B cell (primary cell): Measurements from ENCODE around the gene CCDC124. TPM values are rescaled to one million over a fixed set of nuclear protein-coding genes. Genes with fewer than 3 reads are reported as not detected.

Experiments used
- ATAC-seq: fragments of 200-7000 bp; cut with Tn5 transposase; one replicate; pipeline ENCODE4 v1.10.0; 2021; ENCODE audit warnings: low read depth, mild to moderate bottlenecking, moderate number of reproducible peaks, moderate library complexity
- CTCF ChIA-PET: fragments of 350-600 bp; sonication (Branson Sonifier 250); formaldehyde crosslinking; loops from one replicate; lab custom pipeline; 2021; ENCODE audit warnings: antibody characterized with exemption, inconsistent platforms; lab: Charles Lee
- POLR2A ChIA-PET: fragments of 350-600 bp; sonication (Branson Sonifier 250); formaldehyde crosslinking; loops from one replicate; lab custom pipeline; 2021; ENCODE audit warnings: antibody characterized with exemption; lab: Charles Lee
- DNase-seq: peaks from one replicate; pipeline ENCODE4 v3.0.0; 2013
- H2AFZ ChIP-seq: 2 replicates; pipeline ENCODE4 v1.6.1; 2012; ENCODE audit warnings: mild to moderate bottlenecking, low read depth, low read length; ENCODE audit not compliant: insufficient read depth, poor library complexity, severe bottlenecking
- H3K27ac ChIP-seq, 2 donors: 1 replicate in 1 of 2; 2 replicates in 1 of 2; pipeline ENCODE4 v1.5.1; 2012 to 2013; ENCODE audit warnings: low read length in 2 of 2, mild to moderate bottlenecking in 2 of 2, moderate library complexity in 1 of 2
- H3K27me3 ChIP-seq, 4 experiments: fragments of 200-600 bp in 1 of 4; sonication (generic) in 1 of 4; replicated peaks in 1 of 4; 1 replicate in 2 of 4; 2 replicates in 2 of 4; pipeline versions ENCODE4 v1.6.1 to v1.7.0; 2013 to 2016; ENCODE audit warnings: low read length in 3 of 4, mild to moderate bottlenecking in 2 of 4, mixed read lengths in 1 of 4, moderate library complexity in 1 of 4; ENCODE audit not compliant: insufficient read depth in 4 of 4, control insufficient read depth in 3 of 4; ENCODE audit errors: control extremely low read depth in 1 of 4
- H3K36me3 ChIP-seq, 2 experiments: replicated peaks in 1 of 2; 1 replicate in 1 of 2; 2 replicates in 1 of 2; pipeline versions ENCODE4 v1.6.1 to v1.7.1; 2013; ENCODE audit warnings: low read length in 1 of 2; ENCODE audit not compliant: insufficient read depth in 2 of 2, control insufficient read depth in 1 of 2; ENCODE audit errors: control extremely low read depth in 1 of 2, extremely low read depth in 1 of 2
- H3K4me1 ChIP-seq, 2 donors: fragments of 200-600 bp in 1 of 2; sonication (generic) in 1 of 2; 1 replicate in 1 of 2; 2 replicates in 1 of 2; pipeline versions ENCODE4 v1.5.1 to v1.6.1; 2013 to 2017; ENCODE audit warnings: low read length in 2 of 2; ENCODE audit not compliant: control insufficient read depth in 2 of 2, insufficient read depth in 2 of 2
- H3K4me2 ChIP-seq: replicated peaks from 2 replicates; pipeline ENCODE3; 2012; ENCODE audit warnings: mild to moderate bottlenecking, low read depth, low read length; ENCODE audit not compliant: poor library complexity, severe bottlenecking
- H3K4me3 ChIP-seq, 5 experiments: fragments of 200-600 bp in 1 of 5; sonication (generic) in 1 of 5; 1 replicate in 3 of 5; 2 replicates in 2 of 5; pipeline versions ENCODE4 v1.5.1 to v1.7.0; 2011 to 2016; ENCODE audit warnings: low read length in 4 of 5, mild to moderate bottlenecking in 4 of 5, low read depth in 2 of 5, control low read depth in 1 of 5, moderate library complexity in 1 of 5; ENCODE audit not compliant: insufficient read depth in 1 of 5; ENCODE audit errors: control extremely low read depth in 1 of 5, extremely low read depth in 1 of 5
- H3K79me2 ChIP-seq: fragments of 200-600 bp; sonication (generic); one replicate; pipeline ENCODE4 v1.6.0; 2016; ENCODE audit warnings: low read length; ENCODE audit not compliant: control insufficient read depth, insufficient read depth
- H3K9ac ChIP-seq: fragments of 200-600 bp; sonication (generic); 2 replicates; pipeline ENCODE4 v1.6.1; 2017; ENCODE audit warnings: mild to moderate bottlenecking, low read length, moderate library complexity
- H3K9me3 ChIP-seq, 3 donors: one replicate each; pipeline versions ENCODE4 v1.6.1 to v1.7.1; 2013; ENCODE audit warnings: low read length in 2 of 3; ENCODE audit not compliant: control insufficient read depth in 2 of 3, insufficient read depth in 1 of 3; ENCODE audit errors: control extremely low read depth in 1 of 3
- H4K20me1 ChIP-seq: 2 replicates; pipeline ENCODE4 v1.6.0; 2012; ENCODE audit warnings: mild to moderate bottlenecking, low read length; ENCODE audit not compliant: insufficient read depth, control insufficient read depth, poor library complexity, severe bottlenecking
- H3K27ac Mint-ChIP-seq: one replicate; pipeline ENCODE4 v1.8.0; 2021; ENCODE audit warnings: mixed read lengths
- H3K27me3 Mint-ChIP-seq: one replicate; pipeline ENCODE4 v1.8.0; 2021; ENCODE audit warnings: mixed read lengths
- H3K4me1 Mint-ChIP-seq: one replicate; pipeline ENCODE4 v1.8.0; 2021; ENCODE audit warnings: mixed read lengths
- H3K4me3 Mint-ChIP-seq: one replicate; pipeline ENCODE4 v1.8.0; 2021; ENCODE audit warnings: mixed read lengths
- H3K9me3 Mint-ChIP-seq: one replicate; pipeline ENCODE4 v1.8.0; 2022; ENCODE audit warnings: mixed read lengths; ENCODE audit not compliant: insufficient read depth
- CTCF ChIP-seq: fragments of 200-600 bp; IDR thresholded peaks from one replicate; pipeline ENCODE4 v1.8.0; 2022; ENCODE audit warnings: antibody characterized with exemption, mild to moderate bottlenecking
- EZH2 ChIP-seq: IDR thresholded peaks from 2 replicates; pipeline ENCODE4 v1.6.1; 2012; ENCODE audit warnings: borderline replicate concordance, low read depth, mild to moderate bottlenecking, moderate library complexity, low read length; ENCODE audit not compliant: insufficient read depth, poor library complexity, severe bottlenecking
- WGBS: methylation state at CpG from one replicate; pipeline ENCODE4 v1.1.5; 2013; ENCODE audit warnings: missing lambda C conversion rate; ENCODE audit not compliant: insufficient coverage; 5-methylcytosine and 5-hydroxymethylcytosine counted together
- intact Hi-C: fragments of 100-400 bp; cut with micrococcal nuclease; formaldehyde crosslinking; loops from one replicate; pipeline ENCODE4 v1.10.0; 2022
- polyA plus RNA-seq: library from polyadenylated mRNA; depleted of rRNA; stranded (reverse); fragments of >200 nt; gene quantifications from 2 replicates; pipeline ENCODE4 v1.2.3, GENCODE V29; 2012
- total RNA-seq, 2 donors: library from RNA; stranded (reverse); fragments of 120-200 nt in 1 of 2; gene quantifications; 1 replicate in 1 of 2; 2 replicates in 1 of 2; pipeline versions ENCODE4 v1.2.3 to v1.2.4, GENCODE V29; 2013 to 2022

CCDC124 gene
- total and polyA plus RNA-seq, 2 donors (not counting 1 experiment from before 2014, with no cell fraction given), result 25.0 to 57.8 TPM

GRCh38 chr19:17957149-17957849 lies 24.5 kb downstream of the CCDC124 start:
- intact Hi-C loops, result no loop called here
- DNase-seq (no peak), ATAC-seq (no peak)
- ChIA-PET POLR2A (no interaction called here), CTCF (interaction anchor here (1.1 to 2.0 kb wide), 3 partner anchors 19 to 38 kb away, joined by 3 to 9 read pairs (median 4); partner anchors contain the start of gene CCDC124)
- Histone ChIP-seq H3K4me3 (no peak overlapping the region), H3K4me2 (no peak overlapping the region), H3K27me3 (peaks cover 0 to 44% (median 21%) of the 10 kb centered on the region in 4 experiments), H3K9me3 (peaks cover 0 to 10% (median 0%) of the 10 kb centered on the region in 3 donors), H4K20me1 (peaks cover 9% of the 10 kb centered on the region), H3K27ac (no peak overlapping the region), H3K4me1 (peaks cover 11 to 15% of the 10 kb centered on the region in 2 donors), H3K79me2 (no peaks in the 10 kb centered on the region), H3K9ac (no peak overlapping the region), H3K36me3 (no peaks in the 10 kb centered on the region), H2AFZ (no peak overlapping the region)
- Mint-ChIP-seq H3K27me3 (peaks cover 31% of the 10 kb centered on the region), H3K4me3 (no peak overlapping the region), H3K9me3 (no peaks in the 10 kb centered on the region), H3K27ac (no peak overlapping the region), H3K4me1 (peaks cover 8% of the 10 kb centered on the region)
- WGBS, result 88% methylated on average over 3 of the region's 3 CpGs
- TF ChIP-seq EZH2, result no peak

- Histone ChIP-seq H3K4me1 (peaks cover 5 to 9% of the 10 kb centered on the region in 2 donors), H3K4me3 (no peak overlapping the region)
- POLR2A ChIA-PET, result interaction anchor here (0.6 kb wide), 1 partner anchor 39 kb away, joined by 3 read pairs; no protein-coding TSS in a partner anchor
These were observed 25.1 kb downstream of the CCDC124 start for GRCh38 chr19:17957885-17958284.

More at GRCh38 chr19:17957885-17958284, 25.1 kb downstream of the CCDC124 start:
- ATAC-seq (no peak), DNase-seq (no peak)
- H3K9me3 Mint-ChIP-seq, result no peaks in the 10 kb centered on the region
- no peak overlapping the region for H2AFZ ChIP-seq
- intact Hi-C loops, result no loop called here
- no peak overlapping the region for H3K4me3 Mint-ChIP-seq
- H3K9me3 ChIP-seq, result peaks cover 0 to 5% (median 0%) of the 10 kb centered on the region in 3 donors
- CTCF ChIA-PET, result interaction anchor here (0.7 to 2.0 kb wide), 5 partner anchors 19 to 637 kb away, joined by 3 to 9 read pairs (median 4); partner anchors contain the start of gene CCDC124
- peaks cover 4% of the 10 kb centered on the region for H3K4me1 Mint-ChIP-seq
- no peak overlapping the region for H3K4me2 ChIP-seq
- no peaks in the 10 kb centered on the region for H3K79me2 ChIP-seq
- no peak overlapping the region for H3K27ac ChIP-seq
- H3K9ac ChIP-seq, result no peak overlapping the region
- peaks cover 0 to 38% (median 16%) of the 10 kb centered on the region in 4 experiments for H3K27me3 ChIP-seq
- no peaks in the 10 kb centered on the region for H3K36me3 ChIP-seq
- H3K27me3 Mint-ChIP-seq, result peaks cover 33% of the 10 kb centered on the region
- TF ChIP-seq CTCF (no peak), EZH2 (no peak)
- peaks cover 3% of the 10 kb centered on the region for H4K20me1 ChIP-seq
- H3K27ac Mint-ChIP-seq, result no peak overlapping the region
